ENCODE results near the gene CAB39.

DNA sequence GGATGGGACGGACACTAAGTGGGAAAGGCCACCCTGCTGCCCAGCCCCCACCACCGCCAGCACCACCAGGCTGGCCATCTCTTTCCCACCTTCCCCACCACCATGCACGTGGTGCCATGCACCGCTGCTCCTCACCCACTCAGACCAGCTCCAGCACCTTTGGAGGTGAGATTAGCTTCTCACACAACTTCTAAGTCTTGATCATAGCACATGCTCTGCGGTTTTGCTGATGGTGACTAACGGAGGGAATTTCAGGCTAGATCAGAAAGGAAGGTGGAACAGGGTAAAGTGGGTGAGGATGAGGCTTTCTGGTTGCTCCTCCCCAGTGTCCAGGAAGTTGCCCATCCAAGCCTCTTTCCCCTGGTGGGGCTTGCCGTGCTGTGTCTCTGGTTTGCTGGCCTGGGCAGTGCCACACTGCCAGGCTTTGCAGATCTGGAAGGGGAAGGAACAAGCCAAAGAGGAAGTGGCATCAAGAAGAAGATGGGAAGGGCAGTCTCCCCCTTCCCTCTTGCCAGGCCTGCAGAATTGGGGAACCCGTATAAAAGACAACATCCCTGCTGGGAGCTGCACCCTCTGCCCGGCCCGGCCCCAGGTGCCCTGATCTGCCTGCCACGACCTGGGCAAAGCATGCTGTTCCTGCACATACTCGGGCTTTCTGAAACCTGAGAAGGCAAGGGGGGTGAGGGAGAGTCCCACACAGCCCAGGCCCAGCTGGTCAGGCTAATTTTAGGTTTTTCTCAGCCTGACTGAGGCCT, 44.3 kb upstream of the CAB39 start:
- TF ChIP-seq, protein P1, sequence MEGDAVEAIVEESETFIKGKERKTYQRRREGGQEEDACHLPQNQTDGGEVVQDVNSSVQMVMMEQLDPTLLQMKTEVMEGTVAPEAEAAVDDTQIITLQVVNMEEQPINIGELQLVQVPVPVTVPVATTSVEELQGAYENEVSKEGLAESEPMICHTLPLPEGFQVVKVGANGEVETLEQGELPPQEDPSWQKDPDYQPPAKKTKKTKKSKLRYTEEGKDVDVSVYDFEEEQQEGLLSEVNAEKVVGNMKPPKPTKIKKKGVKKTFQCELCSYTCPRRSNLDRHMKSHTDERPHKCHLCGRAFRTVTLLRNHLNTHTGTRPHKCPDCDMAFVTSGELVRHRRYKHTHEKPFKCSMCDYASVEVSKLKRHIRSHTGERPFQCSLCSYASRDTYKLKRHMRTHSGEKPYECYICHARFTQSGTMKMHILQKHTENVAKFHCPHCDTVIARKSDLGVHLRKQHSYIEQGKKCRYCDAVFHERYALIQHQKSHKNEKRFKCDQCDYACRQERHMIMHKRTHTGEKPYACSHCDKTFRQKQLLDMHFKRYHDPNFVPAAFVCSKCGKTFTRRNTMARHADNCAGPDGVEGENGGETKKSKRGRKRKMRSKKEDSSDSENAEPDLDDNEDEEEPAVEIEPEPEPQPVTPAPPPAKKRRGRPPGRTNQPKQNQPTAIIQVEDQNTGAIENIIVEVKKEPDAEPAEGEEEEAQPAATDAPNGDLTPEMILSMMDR (IDR thresholded peaks at IDR 0.05): no peak
- no peak for TF ChIP-seq EZH2 (IDR thresholded peaks at IDR 0.05; ENCODE audit: borderline replicate concordance, insufficient read depth, low read depth, low read length, poor library complexity, severe bottlenecking)

Measured in B cell (primary cell).